ENCODE data around the gene BACH2.
A peak's percentile ranks its signal among the peaks of the same experiment; 100 is the strongest.

Gene BACH2

GRCh38 chr6:90144928-90145555 is 151.6 kb downstream of the BACH2 start:
- no peak overlapping the region for H3K4me3 ChIP-seq (ENCODE audit: low read length)
- TF ChIP-seq CTCF (IDR thresholded peaks at IDR 0.05; ENCODE audit: insufficient read depth, low read depth, low read length, missing control alignments), result no peak
- no peak for DNase-seq (ENCODE audit: low read depth)

GRCh38 chr6:90144396-90144795 is 152.2 kb downstream of the BACH2 start:
- peak; percentile 39 for DNase-seq (ENCODE audit: low read depth)
- no peak for TF ChIP-seq CTCF (IDR thresholded peaks at IDR 0.05; ENCODE audit: insufficient read depth, low read depth, low read length, missing control alignments)
- H3K4me3 ChIP-seq (ENCODE audit: low read length), result no peak overlapping the region

- no peak for TF ChIP-seq CTCF (IDR thresholded peaks at IDR 0.05; ENCODE audit: insufficient read depth, low read depth, low read length, missing control alignments)
- no peak for DNase-seq (ENCODE audit: low read depth)
- H3K4me3 ChIP-seq (ENCODE audit: low read length), result no peak overlapping the region
Measured at GRCh38 chr6:90140683-90141082, 156.0 kb downstream of the BACH2 start.

- H3K4me3 ChIP-seq (ENCODE audit: low read length), result no peak overlapping the region
- TF ChIP-seq CTCF (IDR thresholded peaks at IDR 0.05; ENCODE audit: insufficient read depth, low read depth, low read length, missing control alignments), result no peak
- DNase-seq (ENCODE audit: low read depth), result no peak
Measured at GRCh38 chr6:90139272-90139817, 157.3 kb downstream of the BACH2 start.

GRCh38 chr6:90136837-90137568 is 159.6 kb downstream of the BACH2 start:
- TF ChIP-seq CTCF (IDR thresholded peaks at IDR 0.05; ENCODE audit: insufficient read depth, low read depth, low read length, missing control alignments), result no peak
- DNase-seq (ENCODE audit: low read depth), result no peak
- H3K4me3 ChIP-seq (ENCODE audit: low read length), result no peak overlapping the region

- TF ChIP-seq CTCF (IDR thresholded peaks at IDR 0.05; ENCODE audit: insufficient read depth, low read depth, low read length, missing control alignments), result no peak
- no peak overlapping the region for H3K4me3 ChIP-seq (ENCODE audit: low read length)
- no peak for DNase-seq (ENCODE audit: low read depth)
Measured at GRCh38 chr6:90136176-90136575, 160.5 kb downstream of the BACH2 start.
